Peyer's patch (tissue), 4 donors: ENCODE measurements around the gene HNF1A. TPM values are rescaled to one million over a fixed set of nuclear protein-coding genes. Genes with fewer than 3 reads are reported as not detected.

ENCODE experiments used
- DNase-seq, 3 donors: peaks; one replicate each; pipeline ENCODE4 v3.0.0-alpha.2; 2017 to 2019
- H3K27ac ChIP-seq, 4 donors: fragments of 200-600 bp; sonication (generic); one replicate each; pipeline ENCODE4 v1.5.1; 2016 to 2019
- H3K27me3 ChIP-seq, 2 donors: fragments of 200-600 bp; sonication (generic); one replicate each; pipeline ENCODE4 v1.5.1; 2019
- H3K36me3 ChIP-seq, 3 donors: fragments of 200-600 bp; sonication (generic); one replicate each; pipeline ENCODE4 v1.5.1; 2016 to 2019
- H3K4me1 ChIP-seq, 4 donors: fragments of 200-600 bp; sonication (generic); one replicate each; pipeline ENCODE4 v1.5.1; 2016 to 2019
- H3K4me3 ChIP-seq, 4 donors: fragments of 200-600 bp; sonication (generic); 1 replicate in 3 of 4; 2 replicates in 1 of 4; pipeline ENCODE4 v1.5.1; 2016 to 2019; ENCODE audit warnings: mild to moderate bottlenecking in 1 of 4
- H3K9me3 ChIP-seq, 4 donors: fragments of 200-600 bp; sonication (generic); one replicate each; pipeline ENCODE4 v1.5.1; 2016 to 2019; ENCODE audit warnings: mild to moderate bottlenecking in 1 of 4
- CTCF ChIP-seq, 6 experiments: fragments of 450-650 bp in 4 of 6; fragments of 200-600 bp in 2 of 6; sonication (generic) in 1 of 6; IDR thresholded peaks; one replicate each; pipeline ENCODE4 v1.5.1; 2017 to 2019; ENCODE audit warnings: antibody characterized with exemption in 6 of 6, mild to moderate bottlenecking in 3 of 6, moderate library complexity in 1 of 6
- POLR2A ChIP-seq, 2 donors: fragments of 450-650 bp; IDR thresholded peaks; one replicate each; pipeline ENCODE4 v1.5.1; 2017; ENCODE audit warnings: antibody characterized with exemption in 2 of 2, mild to moderate bottlenecking in 2 of 2, moderate library complexity in 2 of 2
- total RNA-seq, 4 donors: library from RNA; depleted of rRNA; stranded (reverse); fragments of >200 nt; gene quantifications; one replicate each; pipeline ENCODE4 v1.1.0, GENCODE V29; 2016

Gene HNF1A
- total RNA-seq, 4 donors from 2014 or later: 15.7 to 93.6 (median 57.0) TPM

- no peaks in the 10 kb centered on the region for H3K9me3 ChIP-seq
- no peaks in the 10 kb centered on the region for H3K36me3 ChIP-seq
- peak; percentile 43 to 55 for TF ChIP-seq POLR2A (IDR thresholded peaks at IDR 0.05)
- no peak for TF ChIP-seq CTCF (IDR thresholded peaks at IDR 0.05)
- H3K27ac ChIP-seq: peak overlapping the region in 3 of 4 donors; percentile 53 to 90 (median 89)
- H3K4me1 ChIP-seq: peaks cover 0 to 19% (median 5%) of the 10 kb centered on the region in 4 donors
- H3K4me3 ChIP-seq: peak overlapping the region in 2 of 4 donors; percentile 14 to 20
- H3K27me3 ChIP-seq: no peaks in the 10 kb centered on the region
- peak in 2 of 3 donors; percentile 87 to 93 for DNase-seq
Measured at GRCh38 chr12:120961604-120962531, 16.5 kb upstream of the HNF1A start.

GRCh38 chr12:120962532-120963020 is 15.8 kb upstream of the HNF1A start:
- Histone ChIP-seq H3K27me3 (no peaks in the 10 kb centered on the region), H3K36me3 (no peaks in the 10 kb centered on the region), H3K27ac (peak overlapping the region in 3 of 4 donors; percentile 53 to 90 (median 89)), H3K4me3 (no peak overlapping the region), H3K4me1 (peaks cover 0 to 14% (median 4%) of the 10 kb centered on the region in 4 donors), H3K9me3 (no peaks in the 10 kb centered on the region)
- DNase-seq: no peak
- no peak for TF ChIP-seq POLR2A (IDR thresholded peaks at IDR 0.05)
- no peak for TF ChIP-seq CTCF (IDR thresholded peaks at IDR 0.05)

- TF ChIP-seq CTCF (IDR thresholded peaks at IDR 0.05): no peak
- TF ChIP-seq POLR2A (IDR thresholded peaks at IDR 0.05): no peak
- Histone ChIP-seq H3K9me3 (no peaks in the 10 kb centered on the region), H3K4me1 (peaks cover 0 to 5% (median 2%) of the 10 kb centered on the region in 4 donors), H3K36me3 (peaks cover 0 to 1% (median 0%) of the 10 kb centered on the region in 3 donors), H3K27me3 (no peaks in the 10 kb centered on the region), H3K4me3 (no peak overlapping the region), H3K27ac (no peak overlapping the region)
- DNase-seq: no peak
Measured at GRCh38 chr12:120964298-120964697, 14.0 kb upstream of the HNF1A start.

GRCh38 chr12:120965534-120966091 is 12.7 kb upstream of the HNF1A start:
- no peaks in the 10 kb centered on the region for H3K9me3 ChIP-seq
- no peak for DNase-seq
- TF ChIP-seq CTCF (IDR thresholded peaks at IDR 0.05): no peak
- TF ChIP-seq POLR2A (IDR thresholded peaks at IDR 0.05): no peak
- no peaks in the 10 kb centered on the region for H3K27me3 ChIP-seq
- H3K4me1 ChIP-seq: peaks cover 0 to 5% (median 0%) of the 10 kb centered on the region in 4 donors
- no peak overlapping the region for H3K4me3 ChIP-seq
- peaks cover 0 to 10% (median 0%) of the 10 kb centered on the region in 3 donors for H3K36me3 ChIP-seq
- H3K27ac ChIP-seq: no peak overlapping the region

GRCh38 chr12:120970310-120970709 is 8.0 kb upstream of the HNF1A start:
- Histone ChIP-seq H3K4me1 (no peaks in the 10 kb centered on the region), H3K36me3 (peaks cover 0 to 30% (median 0%) of the 10 kb centered on the region in 3 donors), H3K27ac (no peak overlapping the region), H3K27me3 (no peaks in the 10 kb centered on the region), H3K9me3 (no peaks in the 10 kb centered on the region), H3K4me3 (no peak overlapping the region)
- TF ChIP-seq POLR2A (IDR thresholded peaks at IDR 0.05): no peak
- DNase-seq: no peak
